Activated T-cell treated with anti-CD3 and anti-CD28 coated beads for 1 hour (primary cell): ENCODE data around the gene GPR37.

Experiments
- DNase-seq: peaks from one replicate; pipeline ENCODE4 v3.0.0-alpha.2; 2020; ENCODE audit warnings: low read depth

Gene GPR37

GRCh38 chr7:124724079-124724478 is 41.5 kb downstream of the GPR37 start:
- DNase-seq: no peak

GRCh38 chr7:124723012-124723411 is 42.6 kb downstream of the GPR37 start:
- no peak for DNase-seq

GRCh38 chr7:124722292-124722691 is 43.3 kb downstream of the GPR37 start:
- DNase-seq: no peak

GRCh38 chr7:124720195-124720594 is 45.4 kb downstream of the GPR37 start:
- DNase-seq: no peak

GRCh38 chr7:124718032-124718766 is 47.4 kb downstream of the GPR37 start:
- no peak for DNase-seq

- no peak for DNase-seq
These were observed 48.7 kb downstream of the GPR37 start for GRCh38 chr7:124716894-124717293.

GRCh38 chr7:124713086-124713485 is 52.5 kb downstream of the GPR37 start:
- no peak for DNase-seq

GRCh38 chr7:124712017-124712416 is 53.6 kb downstream of the GPR37 start:
- no peak for DNase-seq

- no peak for DNase-seq
These were observed 63.2 kb downstream of the GPR37 start for GRCh38 chr7:124702385-124702784.

GRCh38 chr7:124701955-124702354 is 63.6 kb downstream of the GPR37 start:
- no peak for DNase-seq

GRCh38 chr7:124700655-124701054 is 64.9 kb downstream of the GPR37 start:
- no peak for DNase-seq

- no peak for DNase-seq
These were observed 66.6 kb downstream of the GPR37 start for GRCh38 chr7:124698964-124699363.

- DNase-seq: no peak
These were observed 67.8 kb downstream of the GPR37 start for GRCh38 chr7:124697746-124698145.
